IMR-90 (cell line): ENCODE results near the gene ITSN2. TPM values are rescaled to one million over a fixed set of nuclear protein-coding genes. Genes with fewer than 3 reads are reported as not detected.

Source experiments
- ATAC-seq: fragments of 200-7000 bp; cut with Tn5 transposase; 2 replicates; pipeline ENCODE4 v1.9.1; 2020; ENCODE audit warnings: low read depth, mild to moderate bottlenecking, moderate library complexity
- BruUV-seq: library from RNA; stranded (reverse); fragments of 400-500 nt; replicated peaks from 2 replicates; lab custom pipeline; 2021; lab: Mats Ljungman, UMichigan
- CTCF ChIA-PET: fragments of 300-600 bp; formaldehyde crosslinking; extraction: SDS; loops from one replicate; lab custom pipeline; 2021; ENCODE audit warnings: antibody characterized with exemption; lab: Yijun Ruan, JAX
- POLR2A ChIA-PET: fragments of 300-600 bp; sonication (Branson Sonifier 250); formaldehyde crosslinking; loops from one replicate; lab custom pipeline; 2022; ENCODE audit warnings: antibody characterized with exemption; ENCODE audit not compliant: unreplicated experiment; lab: Charles Lee
- DNase-seq: peaks from one replicate; pipeline ENCODE4 v3.0.0; 2013
- H2AFZ ChIP-seq: replicated peaks from 2 replicates; pipeline ENCODE3; 2013; ENCODE audit warnings: low read length, mild to moderate bottlenecking; ENCODE audit not compliant: poor library complexity
- H2AK5ac ChIP-seq: 2 replicates; pipeline ENCODE4 v1.6.1; 2013; ENCODE audit warnings: low read depth, low read length, inconsistent platforms
- H2AK9ac ChIP-seq: replicated peaks from 2 replicates; pipeline ENCODE3; 2013; ENCODE audit warnings: mild to moderate bottlenecking, low read depth, low read length, moderate library complexity; ENCODE audit not compliant: poor library complexity
- H2BK120ac ChIP-seq: 2 replicates; pipeline ENCODE4 v1.6.1; 2013; ENCODE audit warnings: low read depth, low read length, inconsistent platforms
- H2BK15ac ChIP-seq: 3 replicates; pipeline ENCODE4 v1.6.1; 2013; ENCODE audit warnings: low read depth, low read length, inconsistent platforms
- H2BK20ac ChIP-seq: 2 replicates; pipeline ENCODE4 v1.6.1; 2013; ENCODE audit warnings: low read depth, mild to moderate bottlenecking, inconsistent platforms, low read length, moderate library complexity
- H2BK5ac ChIP-seq: 2 replicates; pipeline ENCODE4 v1.6.1; 2013; ENCODE audit warnings: mild to moderate bottlenecking, low read depth, low read length, inconsistent platforms; ENCODE audit not compliant: poor library complexity, severe bottlenecking
- H3K14ac ChIP-seq: replicated peaks from 2 replicates; pipeline ENCODE4 v1.6.1; 2013; ENCODE audit warnings: low read depth, low read length, inconsistent platforms
- H3K18ac ChIP-seq: 2 replicates; pipeline ENCODE4 v1.6.1; 2013; ENCODE audit warnings: low read depth, low read length, control low read depth
- H3K23ac ChIP-seq: 2 replicates; pipeline ENCODE4 v1.6.1; 2013; ENCODE audit warnings: low read depth, low read length, inconsistent platforms
- H3K27ac ChIP-seq: 2 replicates; pipeline ENCODE4 v1.5.1; 2013; ENCODE audit warnings: mild to moderate bottlenecking, control low read depth, low read length; ENCODE audit not compliant: insufficient read depth
- H3K27me3 ChIP-seq: 2 replicates; pipeline ENCODE4 v1.6.1; 2013; ENCODE audit warnings: low read length; ENCODE audit not compliant: control insufficient read depth, insufficient read depth
- H3K36me3 ChIP-seq: 2 replicates; pipeline ENCODE4 v1.6.1; 2013; ENCODE audit warnings: low read length, mixed read lengths; ENCODE audit not compliant: control insufficient read depth, insufficient read depth
- H3K4ac ChIP-seq: 2 replicates; pipeline ENCODE4 v1.6.1; 2013; ENCODE audit warnings: low read depth, low read length, inconsistent platforms
- H3K4me1 ChIP-seq: 2 replicates; pipeline ENCODE4 v1.6.1; 2013; ENCODE audit warnings: low read length, mixed read lengths; ENCODE audit not compliant: control insufficient read depth, insufficient read depth
- H3K4me2 ChIP-seq: 2 replicates; pipeline ENCODE4 v1.6.1; 2013; ENCODE audit warnings: low read depth, mild to moderate bottlenecking, control low read depth, low read length, moderate library complexity
- H3K4me3 ChIP-seq: 2 replicates; pipeline ENCODE4 v1.5.1; 2013; ENCODE audit warnings: low read depth, mild to moderate bottlenecking, control low read depth, low read length, moderate library complexity; ENCODE audit not compliant: insufficient read depth
- H3K56ac ChIP-seq: 2 replicates; pipeline ENCODE4 v1.6.1; 2013; ENCODE audit warnings: low read length, inconsistent platforms; ENCODE audit not compliant: insufficient read depth; ENCODE audit errors: extremely low read depth
- H3K79me1 ChIP-seq, 2 experiments: 2 replicates each; pipeline ENCODE4 v1.6.1; 2013; ENCODE audit warnings: low read length in 2 of 2, inconsistent platforms in 1 of 2, low read depth in 1 of 2
- H3K9ac ChIP-seq: 2 replicates; pipeline ENCODE4 v1.6.1; 2013; ENCODE audit warnings: low read depth, low read length, control low read depth
- H3K9me1 ChIP-seq: 2 replicates; pipeline ENCODE4 v1.6.1; 2013; ENCODE audit warnings: low read length, inconsistent platforms; ENCODE audit not compliant: insufficient read depth
- H3K9me3 ChIP-seq: 2 replicates; pipeline ENCODE4 v1.6.1; 2013; ENCODE audit warnings: low read length; ENCODE audit not compliant: control insufficient read depth, insufficient read depth
- H4K20me1 ChIP-seq: 2 replicates; pipeline ENCODE4 v1.6.1; 2013; ENCODE audit warnings: low read length, inconsistent platforms; ENCODE audit not compliant: insufficient read depth
- H4K5ac ChIP-seq: 2 replicates; pipeline ENCODE4 v1.6.1; 2013; ENCODE audit warnings: mild to moderate bottlenecking, low read depth, low read length, control low read depth
- H4K8ac ChIP-seq, 2 experiments: 2 replicates each; pipeline ENCODE4 v1.6.1; 2013; ENCODE audit warnings: low read depth in 2 of 2, low read length in 2 of 2, control low read depth in 1 of 2, inconsistent platforms in 1 of 2
- H4K91ac ChIP-seq: 2 replicates; pipeline ENCODE4 v1.6.1; 2013; ENCODE audit warnings: low read depth, low read length, inconsistent platforms; ENCODE audit not compliant: insufficient read depth
- CEBPB ChIP-seq: IDR thresholded peaks from 2 replicates; pipeline ENCODE4 v1.6.1; 2012; ENCODE audit warnings: low read depth, low read length, improper control_type of control experiment
- CHD1 ChIP-seq: IDR thresholded peaks from 2 replicates; pipeline ENCODE4 v1.6.1; 2012; ENCODE audit warnings: low read depth, low read length, improper control_type of control experiment
- FOS ChIP-seq: fragments of 150-350 bp; IDR thresholded peaks from 2 replicates; pipeline ENCODE4 v1.6.1; 2016; ENCODE audit warnings: low read depth, low read length
- MAZ ChIP-seq: IDR thresholded peaks from 2 replicates; pipeline ENCODE4 v1.6.1; 2012; ENCODE audit warnings: low read depth, mild to moderate bottlenecking, low read length, improper control_type of control experiment, moderate library complexity, borderline replicate concordance
- MXI1 ChIP-seq: IDR thresholded peaks from 2 replicates; pipeline ENCODE4 v1.6.1; 2012; ENCODE audit warnings: low read depth, mild to moderate bottlenecking, low read length, moderate library complexity, borderline replicate concordance
- NFE2L2 ChIP-seq: fragments of 150-350 bp; IDR thresholded peaks from 2 replicates; pipeline ENCODE4 v1.6.1; 2016; ENCODE audit warnings: low read depth, mild to moderate bottlenecking, low read length
- POLR2A ChIP-seq: IDR thresholded peaks from 2 replicates; pipeline ENCODE4 v1.6.1; 2012; ENCODE audit warnings: mild to moderate bottlenecking, low read depth, low read length
- RCOR1 ChIP-seq: IDR thresholded peaks from 2 replicates; pipeline ENCODE4 v1.6.1; 2012; ENCODE audit warnings: mild to moderate bottlenecking, low read length, improper control_type of control experiment; ENCODE audit not compliant: insufficient replicate concordance
- RFX5 ChIP-seq: IDR thresholded peaks from 2 replicates; pipeline ENCODE4 v1.8.0; 2012; ENCODE audit warnings: low read depth, mild to moderate bottlenecking, low read length, moderate library complexity
- SMC3 ChIP-seq: fragments of 150-350 bp; IDR thresholded peaks from 2 replicates; pipeline ENCODE4 v1.6.1; 2016; ENCODE audit warnings: low read depth, mild to moderate bottlenecking, antibody characterized with exemption, low read length, moderate library complexity
- WGBS, 2 experiments: methylation state at CpG; one replicate each; pipeline versions ENCODE4 v1.1.5 to v1.1.7; 2013; ENCODE audit warnings: missing lambda C conversion rate in 2 of 2; ENCODE audit not compliant: insufficient read length in 1 of 2; ENCODE audit errors: extremely low coverage in 2 of 2; 5-methylcytosine and 5-hydroxymethylcytosine counted together
- dilution Hi-C: fragments of 300-500 bp; cut with HindIII; formaldehyde crosslinking; loops from one replicate; pipeline ENCODE4 v1.14.3; 2018; ENCODE audit warnings: low sequenced_read_pairs; ENCODE audit not compliant: unreplicated experiment
- in situ Hi-C: fragments of 300-500 bp; cut with MboI; formaldehyde crosslinking; loops from 3 replicates; pipeline ENCODE4 v1.14.3; 2019; ENCODE audit warnings: low sequenced_read_pairs, inconsistent platforms, mixed read lengths
- intact Hi-C: fragments of 100-400 bp; cut with micrococcal nuclease; formaldehyde crosslinking; loops from 2 replicates; pipeline ENCODE4 v1.10.0; 2022
- polyA plus RNA-seq, 3 experiments: library from polyadenylated mRNA; depleted of rRNA; stranded (reverse); fragments of >200 nt; gene quantifications; 2 replicates each; pipeline ENCODE4 v1.2.3, GENCODE V29; 2012; ENCODE audit warnings: low replicate concordance in 1 of 3
- total RNA-seq: library from RNA; depleted of rRNA; stranded (reverse); fragments of >200 nt; gene quantifications from 2 replicates; pipeline ENCODE4 v1.2.3, GENCODE V29; 2012
- TF ChIP-seq, protein P1 (sequence below): conservative IDR thresholded peaks from 2 replicates; pipeline ENCODE4 v1.5.1; 2012; ENCODE audit warnings: mild to moderate bottlenecking, low read depth, low read length, improper control_type of control experiment
- TF ChIP-seq, protein P2 (sequence below): fragments of 150-350 bp; IDR thresholded peaks from 2 replicates; pipeline ENCODE4 v1.6.1; 2016; ENCODE audit warnings: low read depth, mild to moderate bottlenecking, low read length, moderate library complexity, borderline replicate concordance

Gene ITSN2
- total and polyA plus RNA-seq, 2 of the 4 experiments (the other 2 are of a cell fraction), result 10.7 to 17.2 TPM

DNA sequence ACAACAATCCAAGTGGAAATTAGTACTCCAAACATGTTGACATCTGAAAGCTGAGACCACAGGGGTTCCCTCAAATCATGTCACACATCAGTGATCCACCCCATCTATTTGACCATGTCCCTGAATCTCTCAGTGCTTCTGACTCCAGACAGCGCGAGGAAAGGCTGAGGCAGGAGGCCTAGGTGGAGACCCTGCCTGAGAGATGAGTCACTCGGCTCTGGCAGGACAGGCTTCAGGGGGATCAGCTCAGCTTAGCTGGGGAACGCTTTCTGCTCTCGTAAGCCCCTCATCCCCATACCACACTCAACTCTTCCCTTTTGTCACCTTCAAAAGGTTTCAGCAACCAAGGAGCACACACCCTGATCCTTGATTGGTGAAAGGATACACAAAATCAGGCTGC lies 191.3 kb downstream of the ITSN2 start:
- no peak overlapping the region for H3K9ac ChIP-seq
- TF ChIP-seq CHD1 (no peak), SMC3 (no peak), RFX5 (no peak), RCOR1 (no peak), MAZ (no peak), NFE2L2 (no peak), MXI1 (no peak), FOS (no peak), CEBPB (no peak), POLR2A (no peak)
- TF ChIP-seq, protein P1, sequence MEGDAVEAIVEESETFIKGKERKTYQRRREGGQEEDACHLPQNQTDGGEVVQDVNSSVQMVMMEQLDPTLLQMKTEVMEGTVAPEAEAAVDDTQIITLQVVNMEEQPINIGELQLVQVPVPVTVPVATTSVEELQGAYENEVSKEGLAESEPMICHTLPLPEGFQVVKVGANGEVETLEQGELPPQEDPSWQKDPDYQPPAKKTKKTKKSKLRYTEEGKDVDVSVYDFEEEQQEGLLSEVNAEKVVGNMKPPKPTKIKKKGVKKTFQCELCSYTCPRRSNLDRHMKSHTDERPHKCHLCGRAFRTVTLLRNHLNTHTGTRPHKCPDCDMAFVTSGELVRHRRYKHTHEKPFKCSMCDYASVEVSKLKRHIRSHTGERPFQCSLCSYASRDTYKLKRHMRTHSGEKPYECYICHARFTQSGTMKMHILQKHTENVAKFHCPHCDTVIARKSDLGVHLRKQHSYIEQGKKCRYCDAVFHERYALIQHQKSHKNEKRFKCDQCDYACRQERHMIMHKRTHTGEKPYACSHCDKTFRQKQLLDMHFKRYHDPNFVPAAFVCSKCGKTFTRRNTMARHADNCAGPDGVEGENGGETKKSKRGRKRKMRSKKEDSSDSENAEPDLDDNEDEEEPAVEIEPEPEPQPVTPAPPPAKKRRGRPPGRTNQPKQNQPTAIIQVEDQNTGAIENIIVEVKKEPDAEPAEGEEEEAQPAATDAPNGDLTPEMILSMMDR, result no peak
- TF ChIP-seq, protein P2, sequence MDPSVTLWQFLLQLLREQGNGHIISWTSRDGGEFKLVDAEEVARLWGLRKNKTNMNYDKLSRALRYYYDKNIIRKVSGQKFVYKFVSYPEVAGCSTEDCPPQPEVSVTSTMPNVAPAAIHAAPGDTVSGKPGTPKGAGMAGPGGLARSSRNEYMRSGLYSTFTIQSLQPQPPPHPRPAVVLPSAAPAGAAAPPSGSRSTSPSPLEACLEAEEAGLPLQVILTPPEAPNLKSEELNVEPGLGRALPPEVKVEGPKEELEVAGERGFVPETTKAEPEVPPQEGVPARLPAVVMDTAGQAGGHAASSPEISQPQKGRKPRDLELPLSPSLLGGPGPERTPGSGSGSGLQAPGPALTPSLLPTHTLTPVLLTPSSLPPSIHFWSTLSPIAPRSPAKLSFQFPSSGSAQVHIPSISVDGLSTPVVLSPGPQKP, result no peak
- H4K8ac ChIP-seq, result no peak overlapping the region
- WGBS, 2 experiments, result 100% methylated on average over 2 of the region's 5 CpGs; no CpG with 5 or more reads in 1 of the 2 experiments
- no peak overlapping the region for H3K4me3 ChIP-seq
- H3K36me3 ChIP-seq, result no peaks in the 10 kb centered on the region
- no peak overlapping the region for H2AK5ac ChIP-seq
- H3K9me3 ChIP-seq, result no peaks in the 10 kb centered on the region
- H3K23ac ChIP-seq, result no peak overlapping the region
- no peak overlapping the region for H2BK20ac ChIP-seq
- no peak overlapping the region for H3K56ac ChIP-seq
- no peak overlapping the region for H4K5ac ChIP-seq
- ATAC-seq, result no peak
- dilution Hi-C loops (no loop called here), intact Hi-C loops (no loop called here), in situ Hi-C loops (no loop called here)
- H3K9me1 ChIP-seq, result no peaks in the 10 kb centered on the region
- no peaks in the 10 kb centered on the region for H4K20me1 ChIP-seq
- H3K79me1 ChIP-seq, result no peaks in the 10 kb centered on the region
- H2BK5ac ChIP-seq, result no peak overlapping the region
- no peak for DNase-seq
- no peak overlapping the region for H3K4me2 ChIP-seq
- H4K91ac ChIP-seq, result no peak overlapping the region
- BruUV-seq, result no TSS peak
- H3K18ac ChIP-seq, result no peak overlapping the region
- H3K27me3 ChIP-seq, result no peaks in the 10 kb centered on the region; the same call in 1 of the 2 replicates
- CTCF ChIA-PET, result interaction anchor here (1.0 kb wide), 1 partner anchor 244 kb away, joined by 3 read pairs; no protein-coding TSS in a partner anchor
- no peak overlapping the region for H2BK15ac ChIP-seq
- H2AFZ ChIP-seq, result no peak overlapping the region
- no peaks in the 10 kb centered on the region for H3K4me1 ChIP-seq
- H3K14ac ChIP-seq, result no peak overlapping the region
- no peak overlapping the region for H3K27ac ChIP-seq
- H2AK9ac ChIP-seq, result no peak overlapping the region
- H2BK120ac ChIP-seq, result no peak overlapping the region
- POLR2A ChIA-PET, result no interaction called here
- H3K4ac ChIP-seq, result no peak overlapping the region
